IMR-90 (cell line): ENCODE measurements around the gene CCSER2.

Experiments used
- BHLHE40 ChIP-seq: fragments of 150-350 bp; IDR thresholded peaks from 2 replicates; pipeline ENCODE4 v1.6.1; 2016; ENCODE audit warnings: mild to moderate bottlenecking, low read depth, low read length
- CTCF ChIP-seq: conservative IDR thresholded peaks from 2 replicates; pipeline ENCODE4 v1.5.1; 2012; ENCODE audit warnings: mild to moderate bottlenecking, low read depth, low read length, improper control_type of control experiment
- MAZ ChIP-seq: IDR thresholded peaks from 2 replicates; pipeline ENCODE4 v1.6.1; 2012; ENCODE audit warnings: low read depth, mild to moderate bottlenecking, low read length, improper control_type of control experiment, moderate library complexity, borderline replicate concordance
- NFE2L2 ChIP-seq: fragments of 150-350 bp; IDR thresholded peaks from 2 replicates; pipeline ENCODE4 v1.6.1; 2016; ENCODE audit warnings: low read depth, mild to moderate bottlenecking, low read length
- POLR2A ChIP-seq: IDR thresholded peaks from 2 replicates; pipeline ENCODE4 v1.6.1; 2012; ENCODE audit warnings: mild to moderate bottlenecking, low read depth, low read length
- RAD21 ChIP-seq: IDR thresholded peaks from 2 replicates; pipeline ENCODE4 v1.6.1; 2012; ENCODE audit warnings: low read length, improper control_type of control experiment
- RCOR1 ChIP-seq: IDR thresholded peaks from 2 replicates; pipeline ENCODE4 v1.6.1; 2012; ENCODE audit warnings: mild to moderate bottlenecking, low read length, improper control_type of control experiment; ENCODE audit not compliant: insufficient replicate concordance
- RFX5 ChIP-seq: IDR thresholded peaks from 2 replicates; pipeline ENCODE4 v1.8.0; 2012; ENCODE audit warnings: low read depth, mild to moderate bottlenecking, low read length, moderate library complexity
- SMC3 ChIP-seq: fragments of 150-350 bp; IDR thresholded peaks from 2 replicates; pipeline ENCODE4 v1.6.1; 2016; ENCODE audit warnings: low read depth, mild to moderate bottlenecking, antibody characterized with exemption, low read length, moderate library complexity
- USF2 ChIP-seq: fragments of 150-350 bp; IDR thresholded peaks from 2 replicates; pipeline ENCODE4 v1.6.1; 2017; ENCODE audit warnings: mild to moderate bottlenecking, antibody characterized with exemption, low read length, low read depth

- TF ChIP-seq POLR2A: no peak
- no peak for TF ChIP-seq CTCF
- TF ChIP-seq RFX5: no peak
- no peak for TF ChIP-seq NFE2L2
- TF ChIP-seq RCOR1: no peak
- no peak for TF ChIP-seq USF2
- no peak for TF ChIP-seq SMC3
- TF ChIP-seq RAD21: no peak
- no peak for TF ChIP-seq MAZ
- TF ChIP-seq BHLHE40: no peak
These were observed 10.6 kb downstream of the CCSER2 start for GRCh38 chr10:84339025-84339424.
